IPS-NIHi11 (cell line): Measurements from ENCODE around the gene MRC1.

ENCODE experiments used
- DNase-seq: peaks from one replicate; pipeline ENCODE4 v3.0.0; 2012; ENCODE audit warnings: mixed read lengths, low spot score

Gene MRC1

GRCh38 chr10:17808971-17809841, at the start of gene MRC1:
TSS of gene MRC1 (plus strand) at chr10:17809348. CDS start at chr10:17809466, 118 bp downstream.
- DNase-seq, result no peak

GRCh38 chr10:17764142-17764541, 45.0 kb upstream of the MRC1 start:
- DNase-seq, result peak; percentile 46

- no peak for DNase-seq
These were observed 43.5 kb upstream of the MRC1 start for GRCh38 chr10:17765602-17766001.

GRCh38 chr10:17766731-17767130, 42.4 kb upstream of the MRC1 start:
- no peak for DNase-seq

- no peak for DNase-seq
These were observed 40.7 kb upstream of the MRC1 start for GRCh38 chr10:17768496-17768895.

GRCh38 chr10:17768957-17769356, 40.2 kb upstream of the MRC1 start:
- DNase-seq, result no peak

- no peak for DNase-seq
These were observed 38.1 kb upstream of the MRC1 start for GRCh38 chr10:17771017-17771416.

GRCh38 chr10:17779784-17780183, 29.4 kb upstream of the MRC1 start:
- DNase-seq, result no peak

- DNase-seq, result no peak
These were observed 28.4 kb upstream of the MRC1 start for GRCh38 chr10:17780727-17781126.

- peak; percentile 42 for DNase-seq
These were observed 27.3 kb upstream of the MRC1 start for GRCh38 chr10:17781856-17782255.

GRCh38 chr10:17782921-17783665, 26.1 kb upstream of the MRC1 start:
- no peak for DNase-seq

GRCh38 chr10:17783751-17784150, 25.4 kb upstream of the MRC1 start:
- DNase-seq, result no peak

- no peak for DNase-seq
These were observed 24.5 kb upstream of the MRC1 start for GRCh38 chr10:17784688-17785087.

- DNase-seq, result no peak
These were observed 23.7 kb upstream of the MRC1 start for GRCh38 chr10:17785276-17785930.

- DNase-seq, result peak; percentile 32
These were observed 21.8 kb upstream of the MRC1 start for GRCh38 chr10:17787087-17787961.

GRCh38 chr10:17788646-17789045, 20.5 kb upstream of the MRC1 start:
- DNase-seq, result no peak

GRCh38 chr10:17789396-17789795, 19.8 kb upstream of the MRC1 start:
- DNase-seq, result no peak

GRCh38 chr10:17790651-17791050, 18.5 kb upstream of the MRC1 start:
- no peak for DNase-seq

GRCh38 chr10:17792991-17793390, 16.2 kb upstream of the MRC1 start:
- no peak for DNase-seq

GRCh38 chr10:17793823-17794644, 15.1 kb upstream of the MRC1 start:
- DNase-seq, result no peak

GRCh38 chr10:17795083-17795482, 14.1 kb upstream of the MRC1 start:
- no peak for DNase-seq
